ENCODE results near the gene PPP1R9B.
A peak's percentile ranks its signal among the peaks of the same experiment; 100 is the strongest.

The PPP1R9B gene

GRCh38 chr17:50132104-50132794 is 18.2 kb downstream of the PPP1R9B start:
- Histone ChIP-seq H3K27ac (ENCODE audit: insufficient read depth, low read length, poor library complexity, severe bottlenecking) (no peak overlapping the region), H3K27me3 (replicated peaks; ENCODE audit: control insufficient read depth, insufficient read depth, low read length, poor library complexity, severe bottlenecking) (no peaks in the 10 kb centered on the region), H3K9me3 (ENCODE audit: control insufficient read depth, low read length) (no peaks in the 10 kb centered on the region), H3K4me3 (ENCODE audit: insufficient read depth, low read depth, low read length, poor library complexity, severe bottlenecking) (no peak overlapping the region), H3K4me1 (ENCODE audit: control insufficient read depth, insufficient read depth, low read length, poor library complexity, severe bottlenecking) (peaks cover 21% of the 10 kb centered on the region), H3K36me3 (ENCODE audit: control insufficient read depth, insufficient read depth, low read length) (peaks cover 27% of the 10 kb centered on the region)
- DNase-seq = no peak

GRCh38 chr17:50130559-50131305 is 19.7 kb downstream of the PPP1R9B start:
- H3K27ac ChIP-seq (ENCODE audit: insufficient read depth, low read length, poor library complexity, severe bottlenecking) = no peak overlapping the region
- no peaks in the 10 kb centered on the region for H3K9me3 ChIP-seq (ENCODE audit: control insufficient read depth, low read length)
- H3K4me1 ChIP-seq (ENCODE audit: control insufficient read depth, insufficient read depth, low read length, poor library complexity, severe bottlenecking) = peaks cover 21% of the 10 kb centered on the region
- no peak for DNase-seq
- peaks cover 13% of the 10 kb centered on the region for H3K36me3 ChIP-seq (ENCODE audit: control insufficient read depth, insufficient read depth, low read length)
- H3K4me3 ChIP-seq (ENCODE audit: insufficient read depth, low read depth, low read length, poor library complexity, severe bottlenecking) = peak overlapping the region; percentile 62
- H3K27me3 ChIP-seq (replicated peaks; ENCODE audit: control insufficient read depth, insufficient read depth, low read length, poor library complexity, severe bottlenecking) = no peaks in the 10 kb centered on the region

GRCh38 chr17:50129728-50130558 is 20.5 kb downstream of the PPP1R9B start, which contains the start of gene SAMD14:
Gene SAMD14 (minus strand): TSS chr17:50130160. CDS start chr17:50124959, 5,201 bp downstream.
- H3K4me1 ChIP-seq (ENCODE audit: control insufficient read depth, insufficient read depth, low read length, poor library complexity, severe bottlenecking) = peaks cover 21% of the 10 kb centered on the region
- no peaks in the 10 kb centered on the region for H3K27me3 ChIP-seq (replicated peaks; ENCODE audit: control insufficient read depth, insufficient read depth, low read length, poor library complexity, severe bottlenecking)
- H3K9me3 ChIP-seq (ENCODE audit: control insufficient read depth, low read length) = no peaks in the 10 kb centered on the region
- DNase-seq = peak; percentile 36 to 46 (median 44)
- peak within 1 kb of the TSS; percentile 32 for H3K27ac ChIP-seq (ENCODE audit: insufficient read depth, low read length, poor library complexity, severe bottlenecking)
- H3K36me3 ChIP-seq (ENCODE audit: control insufficient read depth, insufficient read depth, low read length) = peaks cover 7% of the 10 kb centered on the region
- peak within 1 kb of the TSS; percentile 62 for H3K4me3 ChIP-seq (ENCODE audit: insufficient read depth, low read depth, low read length, poor library complexity, severe bottlenecking)

GRCh38 chr17:50129353-50129727 is 21.1 kb downstream of the PPP1R9B start:
- Histone ChIP-seq H3K27ac (ENCODE audit: insufficient read depth, low read length, poor library complexity, severe bottlenecking) (no peak overlapping the region), H3K4me3 (ENCODE audit: insufficient read depth, low read depth, low read length, poor library complexity, severe bottlenecking) (peak overlapping the region; percentile 49), H3K27me3 (replicated peaks; ENCODE audit: control insufficient read depth, insufficient read depth, low read length, poor library complexity, severe bottlenecking) (no peaks in the 10 kb centered on the region), H3K36me3 (ENCODE audit: control insufficient read depth, insufficient read depth, low read length) (peaks cover under 1% of the 10 kb centered on the region), H3K9me3 (ENCODE audit: control insufficient read depth, low read length) (no peaks in the 10 kb centered on the region), H3K4me1 (ENCODE audit: control insufficient read depth, insufficient read depth, low read length, poor library complexity, severe bottlenecking) (peaks cover 21% of the 10 kb centered on the region)
- no peak for DNase-seq

GRCh38 chr17:50128441-50129352 is 21.8 kb downstream of the PPP1R9B start:
- Histone ChIP-seq H3K4me1 (ENCODE audit: control insufficient read depth, insufficient read depth, low read length, poor library complexity, severe bottlenecking) (peaks cover 21% of the 10 kb centered on the region), H3K27ac (ENCODE audit: insufficient read depth, low read length, poor library complexity, severe bottlenecking) (no peak overlapping the region), H3K36me3 (ENCODE audit: control insufficient read depth, insufficient read depth, low read length) (no peaks in the 10 kb centered on the region), H3K4me3 (ENCODE audit: insufficient read depth, low read depth, low read length, poor library complexity, severe bottlenecking) (peak overlapping the region; percentile 49), H3K27me3 (replicated peaks; ENCODE audit: control insufficient read depth, insufficient read depth, low read length, poor library complexity, severe bottlenecking) (no peaks in the 10 kb centered on the region), H3K9me3 (ENCODE audit: control insufficient read depth, low read length) (no peaks in the 10 kb centered on the region)
- no peak for DNase-seq

GRCh38 chr17:50127697-50128361 is 22.6 kb downstream of the PPP1R9B start:
- no peak for DNase-seq
- no peaks in the 10 kb centered on the region for H3K27me3 ChIP-seq (replicated peaks; ENCODE audit: control insufficient read depth, insufficient read depth, low read length, poor library complexity, severe bottlenecking)
- H3K4me1 ChIP-seq (ENCODE audit: control insufficient read depth, insufficient read depth, low read length, poor library complexity, severe bottlenecking) = peaks cover 21% of the 10 kb centered on the region
- no peaks in the 10 kb centered on the region for H3K9me3 ChIP-seq (ENCODE audit: control insufficient read depth, low read length)
- no peak overlapping the region for H3K4me3 ChIP-seq (ENCODE audit: insufficient read depth, low read depth, low read length, poor library complexity, severe bottlenecking)
- no peak overlapping the region for H3K27ac ChIP-seq (ENCODE audit: insufficient read depth, low read length, poor library complexity, severe bottlenecking)
- H3K36me3 ChIP-seq (ENCODE audit: control insufficient read depth, insufficient read depth, low read length) = no peaks in the 10 kb centered on the region

- H3K4me1 ChIP-seq (ENCODE audit: control insufficient read depth, insufficient read depth, low read length, poor library complexity, severe bottlenecking) = peaks cover 11% of the 10 kb centered on the region
- H3K4me3 ChIP-seq (ENCODE audit: insufficient read depth, low read depth, low read length, poor library complexity, severe bottlenecking) = no peak overlapping the region
- no peak overlapping the region for H3K27ac ChIP-seq (ENCODE audit: insufficient read depth, low read length, poor library complexity, severe bottlenecking)
- H3K36me3 ChIP-seq (ENCODE audit: control insufficient read depth, insufficient read depth, low read length) = no peaks in the 10 kb centered on the region
- no peaks in the 10 kb centered on the region for H3K9me3 ChIP-seq (ENCODE audit: control insufficient read depth, low read length)
- H3K27me3 ChIP-seq (replicated peaks; ENCODE audit: control insufficient read depth, insufficient read depth, low read length, poor library complexity, severe bottlenecking) = no peaks in the 10 kb centered on the region
- no peak for DNase-seq
Observed at GRCh38 chr17:50125420-50125997, 25.0 kb downstream of the PPP1R9B start.

GRCh38 chr17:50123649-50124349 is 26.7 kb downstream of the PPP1R9B start:
- H3K27ac ChIP-seq (ENCODE audit: insufficient read depth, low read length, poor library complexity, severe bottlenecking) = no peak overlapping the region
- H3K36me3 ChIP-seq (ENCODE audit: control insufficient read depth, insufficient read depth, low read length) = no peaks in the 10 kb centered on the region
- no peaks in the 10 kb centered on the region for H3K4me1 ChIP-seq (ENCODE audit: control insufficient read depth, insufficient read depth, low read length, poor library complexity, severe bottlenecking)
- H3K9me3 ChIP-seq (ENCODE audit: control insufficient read depth, low read length) = no peaks in the 10 kb centered on the region
- no peak for DNase-seq
- H3K4me3 ChIP-seq (ENCODE audit: insufficient read depth, low read depth, low read length, poor library complexity, severe bottlenecking) = no peak overlapping the region
- H3K27me3 ChIP-seq (replicated peaks; ENCODE audit: control insufficient read depth, insufficient read depth, low read length, poor library complexity, severe bottlenecking) = no peaks in the 10 kb centered on the region
